VCaP (cell line): ENCODE data around the gene TBC1D22A.

Source experiments
- H3K27ac ChIP-seq: fragments of 450-650 bp; 2 replicates; pipeline ENCODE4 v1.5.1; 2017
- TF ChIP-seq, protein P1 (sequence below): fragments of 450-650 bp; conservative IDR thresholded peaks from 2 replicates; pipeline ENCODE4 v1.5.1; 2017; ENCODE audit warnings: mild to moderate bottlenecking, moderate library complexity

The TBC1D22A gene

GRCh38 chr22:47157486-47158270 lies 395.2 kb downstream of the TBC1D22A start:
- TF ChIP-seq, protein P1, sequence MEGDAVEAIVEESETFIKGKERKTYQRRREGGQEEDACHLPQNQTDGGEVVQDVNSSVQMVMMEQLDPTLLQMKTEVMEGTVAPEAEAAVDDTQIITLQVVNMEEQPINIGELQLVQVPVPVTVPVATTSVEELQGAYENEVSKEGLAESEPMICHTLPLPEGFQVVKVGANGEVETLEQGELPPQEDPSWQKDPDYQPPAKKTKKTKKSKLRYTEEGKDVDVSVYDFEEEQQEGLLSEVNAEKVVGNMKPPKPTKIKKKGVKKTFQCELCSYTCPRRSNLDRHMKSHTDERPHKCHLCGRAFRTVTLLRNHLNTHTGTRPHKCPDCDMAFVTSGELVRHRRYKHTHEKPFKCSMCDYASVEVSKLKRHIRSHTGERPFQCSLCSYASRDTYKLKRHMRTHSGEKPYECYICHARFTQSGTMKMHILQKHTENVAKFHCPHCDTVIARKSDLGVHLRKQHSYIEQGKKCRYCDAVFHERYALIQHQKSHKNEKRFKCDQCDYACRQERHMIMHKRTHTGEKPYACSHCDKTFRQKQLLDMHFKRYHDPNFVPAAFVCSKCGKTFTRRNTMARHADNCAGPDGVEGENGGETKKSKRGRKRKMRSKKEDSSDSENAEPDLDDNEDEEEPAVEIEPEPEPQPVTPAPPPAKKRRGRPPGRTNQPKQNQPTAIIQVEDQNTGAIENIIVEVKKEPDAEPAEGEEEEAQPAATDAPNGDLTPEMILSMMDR: no peak
- H3K27ac ChIP-seq: no peak overlapping the region

GRCh38 chr22:47158457-47158856 lies 396.0 kb downstream of the TBC1D22A start:
- H3K27ac ChIP-seq: no peak overlapping the region
- TF ChIP-seq, protein P1: no peak

DNA sequence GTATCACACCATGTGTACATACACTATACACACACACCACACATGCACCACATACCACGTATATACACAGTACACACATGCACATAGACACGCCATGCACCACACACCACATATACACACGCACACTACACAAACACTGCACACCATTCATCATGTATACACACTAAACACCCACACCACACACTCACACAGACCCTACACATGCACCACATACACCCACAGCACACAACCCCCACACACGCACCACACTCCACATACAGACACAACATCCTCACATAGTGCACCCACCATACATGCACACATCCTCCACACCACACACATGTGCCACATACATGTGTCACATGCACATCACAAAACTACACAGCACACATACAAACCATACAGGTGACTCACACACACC lies 397.1 kb downstream of the TBC1D22A start:
- H3K27ac ChIP-seq: no peak overlapping the region
- TF ChIP-seq, protein P1: no peak

GRCh38 chr22:47160141-47160541 lies 397.7 kb downstream of the TBC1D22A start:
- no peak overlapping the region for H3K27ac ChIP-seq
- TF ChIP-seq, protein P1: no peak

DNA sequence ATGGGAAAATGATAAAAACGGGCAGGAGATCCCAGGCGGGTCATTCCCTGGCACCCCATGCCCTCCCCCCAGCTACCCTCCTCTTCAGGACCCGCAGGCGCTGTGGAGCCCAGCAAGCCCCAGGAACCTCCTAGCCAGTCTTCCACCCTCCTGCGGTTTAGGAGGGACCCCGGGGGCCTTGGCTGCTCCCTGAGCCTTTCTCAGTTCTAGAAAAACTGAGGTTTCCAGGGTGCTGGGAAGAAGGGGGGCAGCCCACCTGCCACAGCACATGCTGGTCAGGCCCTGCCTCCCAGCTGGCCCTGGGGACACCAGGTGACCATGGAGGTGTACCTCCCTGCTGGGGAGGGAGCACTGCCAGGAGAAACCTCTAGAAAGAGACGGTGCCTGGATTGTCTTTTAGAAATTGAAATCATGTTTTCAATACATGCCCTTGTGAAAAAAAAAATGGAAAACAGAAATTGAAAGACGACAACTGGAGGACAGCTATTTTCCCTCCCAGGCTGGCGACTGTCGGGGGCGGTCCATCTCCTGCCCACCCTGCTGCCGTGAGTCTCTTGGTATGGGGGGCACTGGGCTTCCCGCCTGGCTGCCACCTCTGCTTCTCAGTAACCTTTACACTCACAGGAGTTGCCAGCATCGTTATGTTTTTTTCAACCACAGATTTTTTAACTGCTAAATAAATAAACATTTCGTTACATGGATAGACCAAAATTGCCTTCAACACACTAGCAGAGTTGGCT lies 398.5 kb downstream of the TBC1D22A start:
- no peak overlapping the region for H3K27ac ChIP-seq
- TF ChIP-seq, protein P1: no peak

- TF ChIP-seq, protein P1: no peak
- no peak overlapping the region for H3K27ac ChIP-seq
Measured at GRCh38 chr22:47161631-47162030, 399.2 kb downstream of the TBC1D22A start.

GRCh38 chr22:47162865-47163264 lies 400.4 kb downstream of the TBC1D22A start:
- TF ChIP-seq, protein P1: no peak
- H3K27ac ChIP-seq: no peak overlapping the region
